ENCODE results near the gene LKAAEAR1. TPM values are rescaled to one million over a fixed set of nuclear protein-coding genes. Genes with fewer than 3 reads are reported as not detected.

LKAAEAR1 gene
- total and polyA plus RNA-seq, 7 donors, result 0.19 to 1.5 TPM; not detected in 5

GRCh38 chr20:64051561-64052325 is 32.5 kb downstream of the LKAAEAR1 start:
- no peak for DNase-seq
- Histone ChIP-seq H3K27me3 (peaks cover 41 to 94% (median 84%) of the 10 kb centered on the region in 3 donors), H3K4me1 (peaks cover 0 to 21% (median 16%) of the 10 kb centered on the region in 4 donors), H3K27ac (peak overlapping the region; percentile 47 to 70 (median 60)), H3K4me3 (no peak overlapping the region), H3K36me3 (no peaks in the 10 kb centered on the region), H3K9me3 (no peaks in the 10 kb centered on the region)
- TF ChIP-seq POLR2A (IDR thresholded peaks at IDR 0.05), result no peak
- TF ChIP-seq, protein P1, sequence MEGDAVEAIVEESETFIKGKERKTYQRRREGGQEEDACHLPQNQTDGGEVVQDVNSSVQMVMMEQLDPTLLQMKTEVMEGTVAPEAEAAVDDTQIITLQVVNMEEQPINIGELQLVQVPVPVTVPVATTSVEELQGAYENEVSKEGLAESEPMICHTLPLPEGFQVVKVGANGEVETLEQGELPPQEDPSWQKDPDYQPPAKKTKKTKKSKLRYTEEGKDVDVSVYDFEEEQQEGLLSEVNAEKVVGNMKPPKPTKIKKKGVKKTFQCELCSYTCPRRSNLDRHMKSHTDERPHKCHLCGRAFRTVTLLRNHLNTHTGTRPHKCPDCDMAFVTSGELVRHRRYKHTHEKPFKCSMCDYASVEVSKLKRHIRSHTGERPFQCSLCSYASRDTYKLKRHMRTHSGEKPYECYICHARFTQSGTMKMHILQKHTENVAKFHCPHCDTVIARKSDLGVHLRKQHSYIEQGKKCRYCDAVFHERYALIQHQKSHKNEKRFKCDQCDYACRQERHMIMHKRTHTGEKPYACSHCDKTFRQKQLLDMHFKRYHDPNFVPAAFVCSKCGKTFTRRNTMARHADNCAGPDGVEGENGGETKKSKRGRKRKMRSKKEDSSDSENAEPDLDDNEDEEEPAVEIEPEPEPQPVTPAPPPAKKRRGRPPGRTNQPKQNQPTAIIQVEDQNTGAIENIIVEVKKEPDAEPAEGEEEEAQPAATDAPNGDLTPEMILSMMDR (IDR thresholded peaks at IDR 0.05), result no peak
- peak in 2 of 4 donors; percentile 18 to 55 for TF ChIP-seq POLR2AphosphoS5 (IDR thresholded peaks at IDR 0.05)
- no peak for TF ChIP-seq EP300 (IDR thresholded peaks at IDR 0.05)
- intact Hi-C loops (cut with DNase I), result no loop called here
- 58 to 83% methylated on average over 15 of the region's 15 CpGs for WGBS, 2 donors

DNA sequence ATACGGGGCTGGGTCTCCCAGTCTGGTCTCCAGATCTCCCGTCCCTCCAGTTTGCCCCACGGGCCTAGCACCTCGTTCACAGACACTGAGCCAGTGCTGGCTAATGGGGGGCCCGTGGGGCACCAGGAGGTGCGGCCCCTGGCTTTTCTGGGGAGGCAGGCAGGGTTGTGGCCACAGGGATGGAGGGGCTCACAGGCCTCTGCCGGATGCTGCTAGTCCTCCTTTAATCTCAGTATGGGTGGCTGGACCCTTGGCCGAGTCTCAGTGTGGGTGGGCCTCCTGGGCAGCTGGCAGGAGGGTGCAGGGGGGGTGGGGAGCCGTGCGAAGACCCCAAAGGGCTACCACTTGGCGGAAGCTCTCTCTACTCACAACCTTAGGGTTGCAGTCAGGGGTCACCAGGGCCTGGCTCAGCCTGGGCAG is 33.2 kb downstream of the LKAAEAR1 start:
- intact Hi-C loops (cut with DNase I), result no loop called here
- H3K27me3 ChIP-seq, result peaks cover 41 to 96% (median 83%) of the 10 kb centered on the region in 3 donors
- DNase-seq, result no peak
- no peak overlapping the region for H3K4me3 ChIP-seq
- H3K9me3 ChIP-seq, result no peaks in the 10 kb centered on the region
- WGBS, 2 donors, result 73 to 82% methylated on average over 11 of the region's 11 CpGs
- H3K36me3 ChIP-seq, result no peaks in the 10 kb centered on the region
- peaks cover 0 to 21% (median 16%) of the 10 kb centered on the region in 4 donors for H3K4me1 ChIP-seq
- TF ChIP-seq POLR2A (IDR thresholded peaks at IDR 0.05), result no peak
- no peak for TF ChIP-seq EP300 (IDR thresholded peaks at IDR 0.05)
- no peak for TF ChIP-seq POLR2AphosphoS5 (IDR thresholded peaks at IDR 0.05)
- TF ChIP-seq, protein P1 (IDR thresholded peaks at IDR 0.05), result no peak
- H3K27ac ChIP-seq, result peak overlapping the region; percentile 44 to 68 (median 53)

DNA sequence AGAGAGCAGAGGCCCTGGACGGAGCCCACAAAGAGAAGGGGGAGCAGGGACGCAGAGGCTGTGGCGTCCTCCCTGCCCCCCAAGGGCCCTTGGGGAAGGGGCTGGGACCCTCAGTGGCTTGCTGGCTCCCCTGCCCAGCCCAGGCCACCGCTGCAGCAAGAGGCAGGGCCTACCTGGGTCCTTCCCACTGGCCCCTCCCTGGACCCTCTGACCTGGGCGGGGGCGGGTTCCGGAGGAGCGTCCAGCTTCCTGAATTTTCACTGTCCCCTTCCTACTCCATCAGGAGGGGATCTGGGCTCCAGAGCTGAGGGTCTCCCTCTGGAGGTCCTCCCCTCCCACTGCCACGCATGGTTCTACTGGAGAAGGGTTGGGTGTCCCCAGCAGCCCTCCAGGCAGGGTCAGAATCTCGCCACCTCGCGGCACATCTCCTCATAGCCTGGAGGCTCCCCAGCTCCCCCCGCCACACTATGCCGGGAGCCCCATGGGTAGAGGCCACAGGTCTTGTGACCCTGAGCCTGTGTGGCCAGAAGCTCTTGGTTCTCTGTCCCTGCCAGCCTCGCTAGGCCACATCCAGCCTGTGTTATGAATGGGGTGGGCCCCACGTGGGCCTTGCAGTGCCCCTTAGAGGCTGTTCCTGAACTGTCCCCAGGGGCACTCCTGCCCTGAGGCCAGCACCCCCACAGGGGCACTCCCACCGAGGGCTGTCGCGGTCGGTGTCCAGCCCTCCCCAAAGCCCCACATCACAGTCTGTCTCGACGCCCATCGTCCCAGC is 33.8 kb downstream of the LKAAEAR1 start:
- Histone ChIP-seq H3K27me3 (peaks cover 41 to 96% (median 83%) of the 10 kb centered on the region in 3 donors), H3K4me3 (peak overlapping the region in 2 of 4 donors; percentile 27 to 28), H3K9me3 (no peaks in the 10 kb centered on the region), H3K4me1 (peaks cover 0 to 21% (median 16%) of the 10 kb centered on the region in 4 donors), H3K27ac (peak overlapping the region; percentile 44 to 68 (median 53)), H3K36me3 (no peaks in the 10 kb centered on the region)
- 57 to 79% methylated on average over 23 of the region's 23 CpGs for WGBS, 2 donors
- intact Hi-C loops (cut with DNase I), result no loop called here
- TF ChIP-seq POLR2A (IDR thresholded peaks at IDR 0.05) (no peak), POLR2AphosphoS5 (IDR thresholded peaks at IDR 0.05) (no peak), EP300 (IDR thresholded peaks at IDR 0.05) (no peak)
- TF ChIP-seq, protein P1 (IDR thresholded peaks at IDR 0.05), result no peak
- DNase-seq, result no peak

DNA sequence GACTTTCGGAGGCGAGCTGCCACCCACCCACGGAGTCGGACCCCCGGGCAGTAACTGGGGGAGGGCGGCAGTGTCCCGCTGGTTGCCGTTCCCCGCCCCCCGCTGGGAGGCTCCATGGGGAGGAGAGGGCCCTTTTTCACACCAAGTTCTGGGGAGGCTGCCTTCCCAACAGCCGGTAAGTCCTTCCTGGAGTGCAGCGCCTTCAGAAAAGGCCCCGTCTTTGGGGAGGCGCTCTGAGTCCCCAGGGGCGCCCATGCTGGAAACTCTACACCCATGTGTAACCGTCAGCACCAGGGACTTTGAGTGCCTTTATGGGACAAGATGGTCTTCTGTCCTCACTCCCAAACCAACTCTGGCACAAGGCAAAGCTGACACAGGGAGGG is 34.3 kb downstream of the LKAAEAR1 start:
- WGBS, 2 donors, result 17 to 29% methylated on average over 16 of the region's 16 CpGs
- no peak for DNase-seq
- H3K36me3 ChIP-seq, result no peaks in the 10 kb centered on the region
- H3K27me3 ChIP-seq, result peaks cover 41 to 96% (median 87%) of the 10 kb centered on the region in 3 donors
- H3K4me1 ChIP-seq, result peaks cover 0 to 21% (median 16%) of the 10 kb centered on the region in 4 donors
- H3K9me3 ChIP-seq, result no peaks in the 10 kb centered on the region
- H3K27ac ChIP-seq, result peak overlapping the region; percentile 44 to 68 (median 53)
- intact Hi-C loops (cut with DNase I), result no loop called here
- TF ChIP-seq POLR2AphosphoS5 (IDR thresholded peaks at IDR 0.05) (no peak), POLR2A (IDR thresholded peaks at IDR 0.05) (no peak), EP300 (IDR thresholded peaks at IDR 0.05) (no peak)
- TF ChIP-seq, protein P1 (IDR thresholded peaks at IDR 0.05), result no peak
- H3K4me3 ChIP-seq, result peak overlapping the region in 3 of 4 donors; percentile 27 to 35 (median 28)
